K562 (cell line): ENCODE data around the gene CMSS1. TPM values are rescaled to one million over a fixed set of nuclear protein-coding genes. Genes with fewer than 3 reads are reported as not detected.

Experiments
- ATAC-seq: fragments of 200-7000 bp; cut with Tn5 transposase; 3 replicates; pipeline ENCODE4 v1.9.1; 2020; ENCODE audit warnings: moderate library complexity
- BruUV-seq: library from RNA; stranded (reverse); fragments of 400-500 nt; replicated peaks from 2 replicates; lab custom pipeline; 2021; lab: Mats Ljungman, UMichigan
- CTCF ChIA-PET: fragments of 300-600 bp; formaldehyde crosslinking; extraction: SDS; loops from one replicate; lab custom pipeline; 2021; ENCODE audit warnings: low intra/inter-chr PET ratio; lab: Yijun Ruan, JAX
- POLR2A ChIA-PET: fragments of 300-600, 350-650 bp; sonication (Branson Sonifier 250); formaldehyde crosslinking; extraction: SDS; loops from one replicate; lab custom pipeline; 2021; ENCODE audit warnings: antibody characterized with exemption, inconsistent platforms; lab: Yijun Ruan, JAX
- DNase-seq, 4 experiments: peaks; one replicate each; pipeline versions ENCODE4 v3.0.0 to v3.0.0-alpha.2; 2011 to 2018; ENCODE audit warnings: low spot score in 3 of 4, mixed read lengths in 3 of 4; ENCODE audit errors: extremely low read depth in 1 of 4
- FAIRE-seq: peaks from 2 replicates; lab custom pipeline; 2011; peaks lifted over from hg19 to GRCh38; lab: Jason Lieb, UNC
- H2AFZ ChIP-seq: 2 replicates; pipeline ENCODE4 v1.6.0; 2011; ENCODE audit warnings: low read depth, low read length, control low read depth, inconsistent platforms
- H3K27ac ChIP-seq: fragments of 200-600 bp; 3 replicates; pipeline ENCODE4 v1.8.0; 2011; ENCODE audit warnings: low read depth, mild to moderate bottlenecking, control low read depth, inconsistent platforms, low read length, moderate library complexity, mixed read lengths; ENCODE audit errors: extremely low read depth
- H3K27me3 ChIP-seq, 2 experiments: fragments of 300-600 bp in 1 of 2; 2 replicates in 1 of 2; 3 replicates in 1 of 2; pipeline versions ENCODE4 v1.6.0 to v1.8.0; 2011; ENCODE audit warnings: inconsistent platforms in 2 of 2, low read length in 2 of 2, mild to moderate bottlenecking in 1 of 2, mixed read lengths in 1 of 2, moderate library complexity in 1 of 2; ENCODE audit not compliant: control insufficient read depth in 2 of 2, insufficient read depth in 2 of 2
- H3K36me3 ChIP-seq: fragments of 300-600 bp; 3 replicates; pipeline ENCODE4 v1.8.0; 2011; ENCODE audit warnings: mild to moderate bottlenecking, low read length, inconsistent platforms; ENCODE audit not compliant: control insufficient read depth, insufficient read depth
- H3K4me1 ChIP-seq, 2 experiments: fragments of 200-600 bp in 1 of 2; replicated peaks in 1 of 2; 2 replicates in 1 of 2; 3 replicates in 1 of 2; pipeline versions ENCODE4 v1.5.1 to v1.8.0; 2011; ENCODE audit warnings: inconsistent platforms in 2 of 2, low read length in 2 of 2, mild to moderate bottlenecking in 1 of 2, mixed read lengths in 1 of 2, moderate library complexity in 1 of 2; ENCODE audit not compliant: control insufficient read depth in 2 of 2, insufficient read depth in 2 of 2
- H3K4me2 ChIP-seq: 2 replicates; pipeline ENCODE4 v1.6.1; 2011; ENCODE audit warnings: low read length, control low read depth, inconsistent platforms, mixed read lengths; ENCODE audit not compliant: insufficient read depth
- H3K4me3 ChIP-seq: fragments of 200-600 bp; sonication (generic), shearing (Covaris generic); 2 replicates; pipeline ENCODE4 v1.5.1; 2016; ENCODE audit warnings: control low read depth, inconsistent platforms
- H3K79me2 ChIP-seq: fragments of 200-600 bp; 3 replicates; pipeline ENCODE4 v1.8.0; 2011; ENCODE audit warnings: low read length, inconsistent platforms; ENCODE audit not compliant: control insufficient read depth, insufficient read depth
- H3K9ac ChIP-seq, 2 experiments: 2 replicates each; pipeline versions ENCODE4 v1.6.0 to v1.6.1; 2011; ENCODE audit warnings: low read depth in 2 of 2, low read length in 2 of 2, control low read depth in 1 of 2, inconsistent platforms in 1 of 2, mild to moderate bottlenecking in 1 of 2, mixed read lengths in 1 of 2; ENCODE audit not compliant: insufficient read depth in 1 of 2
- H3K9me1 ChIP-seq: one replicate; pipeline ENCODE4 v1.6.0; 2011; ENCODE audit warnings: inconsistent platforms, mild to moderate bottlenecking, low read length, moderate library complexity; ENCODE audit not compliant: control insufficient read depth, insufficient read depth
- H3K9me3 ChIP-seq: replicated peaks from 2 replicates; pipeline ENCODE4 v1.5.1; 2011; ENCODE audit warnings: low read depth, low read length, inconsistent platforms; ENCODE audit not compliant: control insufficient read depth, insufficient read depth
- H4K20me1 ChIP-seq: replicated peaks from 2 replicates; pipeline ENCODE4 v1.6.1; 2011; ENCODE audit warnings: low read length, inconsistent platforms, mixed read lengths; ENCODE audit not compliant: control insufficient read depth, insufficient read depth
- BRF2 ChIP-seq: IDR thresholded peaks from 3 replicates; pipeline ENCODE4 v1.6.1; 2011; ENCODE audit warnings: borderline replicate concordance, mild to moderate bottlenecking; ENCODE audit not compliant: insufficient read length, insufficient read depth
- ELF1 ChIP-seq: fragments of 200-800 bp; sonication (Bioruptor generic); IDR thresholded peaks from 2 replicates; pipeline ENCODE4 v1.6.1; 2016; ENCODE audit warnings: missing genetic modification characterization, missing compliant biosample characterization
- MTF1 ChIP-seq: fragments of 250-450 bp; sonication (Bioruptor Pico); IDR thresholded peaks from 2 replicates; pipeline ENCODE4 v1.9.0; 2021; ENCODE audit warnings: moderate library complexity, mild to moderate bottlenecking, inconsistent platforms, borderline replicate concordance
- TEAD2 ChIP-seq: fragments of 450-650 bp; IDR thresholded peaks from 2 replicates; pipeline ENCODE4 v1.6.1; 2016; ENCODE audit warnings: missing genetic modification characterization, control low read depth, missing compliant biosample characterization
- WGBS: fragments of 100-300 bp; shearing (Covaris generic); methylation state at CpG from one replicate; pipeline ENCODE4 v1.1.6; 2016; ENCODE audit warnings: low coverage, mixed read lengths; ENCODE audit not compliant: insufficient coverage; ENCODE audit errors: missing lambda C conversion rate; 5-methylcytosine and 5-hydroxymethylcytosine counted together
- in situ Hi-C: fragments of 300-500 bp; cut with MboI; formaldehyde crosslinking; loops from 4 replicates; pipeline ENCODE4 v1.15.0; 2018; ENCODE audit warnings: inconsistent platforms, mixed read lengths
- intact Hi-C: fragments of 100-400 bp; cut with micrococcal nuclease; formaldehyde crosslinking; loops from 2 replicates; pipeline ENCODE4 v1.14.2; 2022
- polyA plus RNA-seq, 8 experiments: library from polyadenylated mRNA; depleted of rRNA in 4 of 8; stranded (reverse) in 5 of 8; unstranded in 3 of 8; fragments of >200 nt; fragmentation: Nextera tagmentation in 2 of 8; fragmentation: Illumina TruSeq in 1 of 8; extraction: Ambion mirVana in 2 of 8; extraction: Trizol in 1 of 8; gene quantifications; 2 replicates each; pipeline versions ENCODE4 v1.2.1 to v1.2.3, GENCODE V29; 2011 to 2014; ENCODE audit warnings: inconsistent platforms in 1 of 8, missing spikeins in 1 of 8
- total RNA-seq, 7 experiments: library from RNA; depleted of rRNA in 6 of 7; stranded (reverse); fragments of >200 nt in 6 of 7; fragmentation: Illumina TruSeq in 2 of 7; extraction: Trizol in 2 of 7; gene quantifications; 2 replicates each; pipeline versions ENCODE4 v1.2.1 to v1.2.3, GENCODE V29; 2011 to 2021; ENCODE audit warnings: low replicate concordance in 1 of 7

CMSS1 gene
- total and polyA plus RNA-seq, 9 of the 15 experiments (the other 6 are each of a cell fraction or from before 2014, with no cell fraction given): 46.9 to 109 (median 72.3) TPM

GRCh38 chr3:99999536-99999935 is 181.9 kb downstream of the CMSS1 start:
- H3K79me2 ChIP-seq: no peaks in the 10 kb centered on the region
- intact Hi-C loops: no loop called here
- H3K27ac ChIP-seq: no peak overlapping the region
- no peak overlapping the region for H3K9ac ChIP-seq
- no TSS peak for BruUV-seq
- DNase-seq (no peak), FAIRE-seq (no peak), ATAC-seq (no peak)
- peaks cover 0 to 4% of the 10 kb centered on the region in 2 experiments; a peak in 2 of 5 replicates for H3K4me1 ChIP-seq
- H3K9me3 ChIP-seq: no peaks in the 10 kb centered on the region
- H3K27me3 ChIP-seq: no peaks in the 10 kb centered on the region
- in situ Hi-C loops: no loop called here
- 0 out of 2 replicates have a peak, but pooled peaks cover 4% of the 10 kb centered on the region for H4K20me1 ChIP-seq
- H3K36me3 ChIP-seq: no peaks in the 10 kb centered on the region
- ChIA-PET POLR2A (no interaction called here), CTCF (no interaction called here)
- no peak overlapping the region for H2AFZ ChIP-seq
- no peak overlapping the region for H3K4me2 ChIP-seq
- 96% methylated on average over 2 of the region's 2 CpGs for WGBS
- TF ChIP-seq ELF1 (tag) (no peak), MTF1 (CRISPR knock-in tag) (no peak), TEAD2 (tag) (no peak), BRF2 (no peak)
- H3K9me1 ChIP-seq: no peaks in the 10 kb centered on the region
- H3K4me3 ChIP-seq: no peak overlapping the region
